Measurements from ENCODE around the gene SAMD4A.
A peak's percentile ranks its signal among the peaks of the same experiment; 100 is the strongest.

The SAMD4A gene

GRCh38 chr14:54805445-54806322, 238.8 kb downstream of the SAMD4A start:
- DNase-seq (ENCODE audit: low spot score): peak; percentile 67

- no peak for DNase-seq (ENCODE audit: low spot score)
Observed at GRCh38 chr14:54806616-54807015, 239.7 kb downstream of the SAMD4A start.

GRCh38 chr14:54807428-54807827, 240.5 kb downstream of the SAMD4A start:
- DNase-seq (ENCODE audit: low spot score): no peak

GRCh38 chr14:54807881-54808280, 241.0 kb downstream of the SAMD4A start:
- no peak for DNase-seq (ENCODE audit: low spot score)

GRCh38 chr14:54808326-54809161, 241.6 kb downstream of the SAMD4A start:
- no peak for DNase-seq (ENCODE audit: low spot score)

- DNase-seq (ENCODE audit: low spot score): no peak
Observed at GRCh38 chr14:54809767-54810166, 242.8 kb downstream of the SAMD4A start.

GRCh38 chr14:54812617-54813016, 245.7 kb downstream of the SAMD4A start:
- DNase-seq (ENCODE audit: low spot score): no peak

GRCh38 chr14:54813081-54813480, 246.2 kb downstream of the SAMD4A start:
- no peak for DNase-seq (ENCODE audit: low spot score)

GRCh38 chr14:54814076-54814475, 247.1 kb downstream of the SAMD4A start:
- peak; percentile 6 for DNase-seq (ENCODE audit: low spot score)

GRCh38 chr14:54815016-54815415, 248.1 kb downstream of the SAMD4A start:
- DNase-seq (ENCODE audit: low spot score): no peak

GRCh38 chr14:54815515-54815914, 248.6 kb downstream of the SAMD4A start:
- no peak for DNase-seq (ENCODE audit: low spot score)

- DNase-seq (ENCODE audit: low spot score): no peak
Observed at GRCh38 chr14:54816450-54816849, 249.5 kb downstream of the SAMD4A start.

- no peak for DNase-seq (ENCODE audit: low spot score)
Observed at GRCh38 chr14:54817506-54817905, 250.6 kb downstream of the SAMD4A start.

- DNase-seq (ENCODE audit: low spot score): no peak
Observed at GRCh38 chr14:54818201-54819133, 251.5 kb downstream of the SAMD4A start.

GRCh38 chr14:54822685-54823084, 255.8 kb downstream of the SAMD4A start:
- DNase-seq (ENCODE audit: low spot score): no peak

GRCh38 chr14:54823757-54824549, 257.0 kb downstream of the SAMD4A start:
- no peak for DNase-seq (ENCODE audit: low spot score)

GRCh38 chr14:54828037-54828436, 261.1 kb downstream of the SAMD4A start:
- no peak for DNase-seq (ENCODE audit: low spot score)

- DNase-seq (ENCODE audit: low spot score): no peak
Observed at GRCh38 chr14:54829486-54830224, 262.7 kb downstream of the SAMD4A start.

- no peak for DNase-seq (ENCODE audit: low spot score)
Observed at GRCh38 chr14:54830650-54831049, 263.7 kb downstream of the SAMD4A start.

- DNase-seq (ENCODE audit: low spot score): no peak
Observed at GRCh38 chr14:54834081-54834480, 267.2 kb downstream of the SAMD4A start.
